Measurements from ENCODE around the gene TNNT3. TPM values are rescaled to one million over a fixed set of nuclear protein-coding genes. Genes with fewer than 3 reads are reported as not detected.

Gene TNNT3
- total RNA-seq, 1 donor from 2014 or later = 57.7 TPM

Other genes with a start within 250 kb of the TNNT3 start
- not detected for gene KRTAP5-6, start 222.5 kb upstream of the TNNT3 start, total RNA-seq
- gene IFITM10, start 169.1 kb upstream of the TNNT3 start, total RNA-seq = 49.2 TPM
- gene CTSD, start 155.8 kb upstream of the TNNT3 start, total RNA-seq = 1,385 TPM
- gene SYT8, start 84.7 kb upstream of the TNNT3 start, total RNA-seq = 159 TPM
- gene TNNI2, start 80.7 kb upstream of the TNNT3 start, total RNA-seq = 45.0 TPM
- gene LSP1, start 66.6 kb upstream of the TNNT3 start, total RNA-seq = 47.4 TPM
- not detected for gene PRR33, start 27.8 kb upstream of the TNNT3 start, total RNA-seq
- 40.5 TPM for gene MRPL23, start 27.6 kb downstream of the TNNT3 start, total RNA-seq
- gene H19, start 78.1 kb downstream of the TNNT3 start, total RNA-seq = 130 TPM
- 61.1 TPM for gene IGF2, start 219.7 kb downstream of the TNNT3 start, total RNA-seq
- gene INS, start 241.5 kb downstream of the TNNT3 start, total RNA-seq = not detected

All from ureter (tissue), 1 donor.